ENCODE data around the gene GATA5.

Gene GATA5

DNA sequence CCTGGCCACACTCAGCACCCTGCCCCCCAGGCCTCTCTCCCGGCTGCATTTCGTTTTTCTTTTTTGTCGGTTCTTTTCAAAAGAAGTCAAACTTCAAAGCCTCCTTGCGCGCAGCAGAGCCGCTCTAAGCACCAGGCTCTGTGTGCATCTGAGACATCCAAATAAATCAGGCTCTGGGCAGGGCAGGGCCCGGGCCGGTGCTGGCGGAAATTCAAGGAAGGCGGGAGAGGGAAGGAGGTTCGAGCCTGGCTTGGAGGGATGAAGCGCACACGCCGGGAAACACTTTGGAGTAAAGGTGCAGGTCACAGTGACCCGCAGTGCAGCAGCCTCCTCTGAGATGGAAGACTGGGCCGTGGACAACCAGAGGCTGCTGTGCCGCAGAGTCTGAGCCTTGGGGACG lies 5.8 kb downstream of the GATA5 start:
- TF ChIP-seq, protein P1, sequence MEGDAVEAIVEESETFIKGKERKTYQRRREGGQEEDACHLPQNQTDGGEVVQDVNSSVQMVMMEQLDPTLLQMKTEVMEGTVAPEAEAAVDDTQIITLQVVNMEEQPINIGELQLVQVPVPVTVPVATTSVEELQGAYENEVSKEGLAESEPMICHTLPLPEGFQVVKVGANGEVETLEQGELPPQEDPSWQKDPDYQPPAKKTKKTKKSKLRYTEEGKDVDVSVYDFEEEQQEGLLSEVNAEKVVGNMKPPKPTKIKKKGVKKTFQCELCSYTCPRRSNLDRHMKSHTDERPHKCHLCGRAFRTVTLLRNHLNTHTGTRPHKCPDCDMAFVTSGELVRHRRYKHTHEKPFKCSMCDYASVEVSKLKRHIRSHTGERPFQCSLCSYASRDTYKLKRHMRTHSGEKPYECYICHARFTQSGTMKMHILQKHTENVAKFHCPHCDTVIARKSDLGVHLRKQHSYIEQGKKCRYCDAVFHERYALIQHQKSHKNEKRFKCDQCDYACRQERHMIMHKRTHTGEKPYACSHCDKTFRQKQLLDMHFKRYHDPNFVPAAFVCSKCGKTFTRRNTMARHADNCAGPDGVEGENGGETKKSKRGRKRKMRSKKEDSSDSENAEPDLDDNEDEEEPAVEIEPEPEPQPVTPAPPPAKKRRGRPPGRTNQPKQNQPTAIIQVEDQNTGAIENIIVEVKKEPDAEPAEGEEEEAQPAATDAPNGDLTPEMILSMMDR (IDR thresholded peaks at IDR 0.05; ENCODE audit: low read length), result no peak
- no peak for TF ChIP-seq EZH2 (IDR thresholded peaks at IDR 0.05; ENCODE audit: borderline replicate concordance, low read length)
- H2AFZ ChIP-seq (ENCODE audit: low read length), result no peak overlapping the region
- H3K9me2 ChIP-seq (ENCODE audit: low read depth, low read length), result no peaks in the 10 kb centered on the region
- no peaks in the 10 kb centered on the region for H3K79me2 ChIP-seq (ENCODE audit: insufficient read depth, low read length)
- no peaks in the 10 kb centered on the region for H4K20me1 ChIP-seq (ENCODE audit: insufficient read depth, low read length)
- no peaks in the 10 kb centered on the region for H3K9me3 ChIP-seq (ENCODE audit: low read length)
- H3K27me3 ChIP-seq (ENCODE audit: insufficient read depth, low read length), result no peaks in the 10 kb centered on the region
- H3K4me2 ChIP-seq (ENCODE audit: low read length), result no peak overlapping the region
- H3F3A ChIP-seq (ENCODE audit: insufficient read depth, low read length), result no peaks in the 10 kb centered on the region
- H3K4me3 ChIP-seq (ENCODE audit: low read depth, low read length, poor library complexity, severe bottlenecking), result no peak overlapping the region
- H3K27ac ChIP-seq (ENCODE audit: low read depth, low read length, poor library complexity, severe bottlenecking), result no peak overlapping the region
- H3K4me1 ChIP-seq (ENCODE audit: insufficient read depth, low read length, severe bottlenecking), result no peaks in the 10 kb centered on the region
- no peak overlapping the region for H3K9ac ChIP-seq (ENCODE audit: low read length)
- no peaks in the 10 kb centered on the region; the same call in 1 of the 2 replicates for H3K36me3 ChIP-seq (ENCODE audit: insufficient read depth, low read length)

DNA sequence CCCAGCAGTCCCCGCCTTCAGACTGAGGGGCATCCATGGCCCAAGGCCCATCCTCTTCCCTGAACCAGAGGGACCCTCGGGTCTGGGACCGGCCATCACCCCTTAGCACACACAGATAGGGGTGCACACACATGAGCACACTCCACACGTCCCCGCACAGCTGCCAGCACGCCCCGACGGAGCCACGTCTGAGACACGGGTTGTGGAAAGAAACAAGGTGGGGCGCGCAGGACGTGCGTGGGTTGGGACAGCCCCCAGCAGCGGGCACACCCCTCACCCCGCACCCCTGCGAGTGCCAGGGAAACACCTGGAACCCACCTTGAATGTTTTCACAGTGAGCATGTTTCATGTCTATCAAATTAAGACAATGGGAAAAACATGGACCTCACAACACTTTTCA lies 6.4 kb downstream of the GATA5 start:
- H3K79me2 ChIP-seq (ENCODE audit: insufficient read depth, low read length), result no peaks in the 10 kb centered on the region
- H3K9me3 ChIP-seq (ENCODE audit: low read length), result no peaks in the 10 kb centered on the region
- no peaks in the 10 kb centered on the region for H4K20me1 ChIP-seq (ENCODE audit: insufficient read depth, low read length)
- H3K36me3 ChIP-seq (ENCODE audit: insufficient read depth, low read length), result no peaks in the 10 kb centered on the region; the same call in 1 of the 2 replicates
- no peak overlapping the region for H3K27ac ChIP-seq (ENCODE audit: low read depth, low read length, poor library complexity, severe bottlenecking)
- no peaks in the 10 kb centered on the region for H3K27me3 ChIP-seq (ENCODE audit: insufficient read depth, low read length)
- H3K9me2 ChIP-seq (ENCODE audit: low read depth, low read length), result no peaks in the 10 kb centered on the region
- H3K4me2 ChIP-seq (ENCODE audit: low read length), result no peak overlapping the region
- TF ChIP-seq EZH2 (IDR thresholded peaks at IDR 0.05; ENCODE audit: borderline replicate concordance, low read length), result no peak
- TF ChIP-seq, protein P1 (IDR thresholded peaks at IDR 0.05; ENCODE audit: low read length), result no peak
- H3K4me1 ChIP-seq (ENCODE audit: insufficient read depth, low read length, severe bottlenecking), result no peaks in the 10 kb centered on the region
- H3F3A ChIP-seq (ENCODE audit: insufficient read depth, low read length), result no peaks in the 10 kb centered on the region
- no peak overlapping the region for H3K9ac ChIP-seq (ENCODE audit: low read length)
- no peak overlapping the region for H3K4me3 ChIP-seq (ENCODE audit: low read depth, low read length, poor library complexity, severe bottlenecking)
- no peak overlapping the region for H2AFZ ChIP-seq (ENCODE audit: low read length)

DNA sequence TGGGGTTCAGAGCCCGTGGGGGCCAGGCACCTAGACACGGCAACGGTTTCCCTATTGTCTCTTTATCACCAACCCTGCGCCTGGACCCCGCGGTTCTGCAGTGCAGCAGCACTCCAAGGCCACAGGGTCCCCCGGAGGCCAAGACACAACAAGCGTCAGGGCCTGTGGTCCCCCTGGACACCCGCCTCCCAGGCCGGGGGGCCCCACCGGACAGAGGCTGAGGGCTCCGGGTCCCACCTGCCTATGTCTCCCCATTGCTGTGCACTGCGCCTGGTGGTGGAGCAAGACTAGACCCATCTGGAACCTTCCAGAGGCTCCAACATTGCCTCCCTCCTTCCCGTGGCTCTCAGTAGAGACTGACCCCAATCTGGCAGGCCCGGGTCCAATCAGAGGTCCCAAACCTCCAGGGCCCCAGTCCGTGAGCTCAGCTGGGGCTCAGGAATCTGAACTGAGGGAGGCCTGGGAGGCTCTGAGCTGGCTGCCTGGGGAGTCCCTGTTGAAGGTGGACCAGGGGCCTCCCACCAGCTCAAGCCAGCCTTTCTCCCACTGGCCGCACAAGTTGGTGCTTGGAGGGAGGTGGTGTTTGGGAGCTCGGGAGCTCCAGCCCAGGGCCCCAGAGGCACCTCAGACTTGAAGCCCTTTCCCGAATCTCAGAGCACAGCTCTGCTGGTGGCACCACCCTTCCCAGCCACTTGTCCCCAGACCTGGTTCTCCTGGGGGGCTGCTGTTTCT lies 8.8 kb downstream of the GATA5 start:
- no peak overlapping the region for H3K27ac ChIP-seq (ENCODE audit: low read depth, low read length, poor library complexity, severe bottlenecking)
- H3K9ac ChIP-seq (ENCODE audit: low read length), result no peak overlapping the region
- H3K9me2 ChIP-seq (ENCODE audit: low read depth, low read length), result no peaks in the 10 kb centered on the region
- no peaks in the 10 kb centered on the region for H3K36me3 ChIP-seq (ENCODE audit: insufficient read depth, low read length)
- H3K27me3 ChIP-seq (ENCODE audit: insufficient read depth, low read length), result no peaks in the 10 kb centered on the region
- H3K79me2 ChIP-seq (ENCODE audit: insufficient read depth, low read length), result no peaks in the 10 kb centered on the region
- H3K4me1 ChIP-seq (ENCODE audit: insufficient read depth, low read length, severe bottlenecking), result no peaks in the 10 kb centered on the region
- H4K20me1 ChIP-seq (ENCODE audit: insufficient read depth, low read length), result no peaks in the 10 kb centered on the region
- no peaks in the 10 kb centered on the region for H3K9me3 ChIP-seq (ENCODE audit: low read length)
- H3K4me2 ChIP-seq (ENCODE audit: low read length), result no peak overlapping the region
- TF ChIP-seq, protein P1 (IDR thresholded peaks at IDR 0.05; ENCODE audit: low read length), result no peak
- no peak for TF ChIP-seq EZH2 (IDR thresholded peaks at IDR 0.05; ENCODE audit: borderline replicate concordance, low read length)
- H3K4me3 ChIP-seq (ENCODE audit: low read depth, low read length, poor library complexity, severe bottlenecking), result no peak overlapping the region
- no peaks in the 10 kb centered on the region for H3F3A ChIP-seq (ENCODE audit: insufficient read depth, low read length)
- no peak overlapping the region for H2AFZ ChIP-seq (ENCODE audit: low read length)
